GM19455 (cell line): ENCODE data around the gene SLC8A1.

Experiments
- ATAC-seq: cut with Tn5 transposase; IDR thresholded peaks from one replicate; pipeline ENCODE4 v1.9.1; 2021; ENCODE audit not compliant: unreplicated experiment

The SLC8A1 gene

DNA sequence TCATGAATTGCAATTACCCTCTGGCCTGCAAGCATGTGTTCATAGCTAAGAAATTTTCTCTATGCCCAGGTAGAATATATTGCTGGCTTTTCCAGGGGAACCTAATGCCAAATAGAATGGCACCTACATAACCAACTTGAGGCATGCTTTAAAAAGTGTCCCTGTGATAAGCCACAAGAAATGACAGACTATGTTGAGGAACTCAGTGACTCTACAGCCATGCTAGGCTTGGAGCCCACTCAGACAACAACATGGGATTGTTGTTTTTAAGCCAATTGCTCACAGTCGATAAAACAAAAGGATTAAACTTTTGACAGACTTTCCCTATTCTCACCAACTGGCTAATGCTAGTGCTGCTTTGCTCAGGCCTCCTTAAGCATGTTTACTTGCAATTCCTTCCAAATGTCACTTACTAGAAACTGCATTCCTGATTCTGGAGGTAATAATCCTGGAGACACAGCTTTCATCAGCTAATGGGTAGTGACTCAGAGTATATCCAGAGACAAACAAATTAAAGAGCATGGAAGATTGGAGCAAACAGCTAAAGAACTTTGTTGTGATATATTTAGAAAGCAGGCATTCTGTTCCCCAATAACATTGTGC, 249.0 kb downstream of the SLC8A1 start:
- ATAC-seq, result no peak

- ATAC-seq, result no peak
Observed at GRCh38 chr2:40201425-40201824, 250.5 kb downstream of the SLC8A1 start.

DNA sequence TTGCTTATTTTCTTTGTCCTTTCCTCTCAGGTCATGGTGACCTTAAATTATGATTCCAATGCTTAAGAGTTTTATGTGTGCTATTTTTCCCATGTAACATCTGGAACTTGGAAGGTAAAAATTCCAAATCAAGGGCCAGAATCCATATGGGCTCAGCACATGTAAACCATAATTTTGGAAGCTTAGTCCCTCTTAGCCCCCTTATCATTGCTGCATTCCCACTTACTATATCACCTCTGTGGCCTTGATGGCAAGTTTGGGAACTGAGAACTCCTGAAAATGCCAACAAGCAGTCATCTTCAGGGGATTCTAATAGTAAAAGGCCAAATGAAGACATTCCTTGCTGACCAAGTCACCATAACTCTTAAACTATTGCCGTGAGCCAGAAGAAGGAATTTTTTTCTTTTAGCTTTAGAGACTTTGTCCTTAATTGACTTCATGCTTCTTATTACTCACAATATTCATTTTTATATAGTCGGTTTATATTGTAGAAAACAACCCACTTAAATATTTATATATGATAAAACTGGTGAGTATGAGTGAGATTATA, 251.4 kb downstream of the SLC8A1 start:
- no peak for ATAC-seq

GRCh38 chr2:40199771-40200170, 252.1 kb downstream of the SLC8A1 start:
- no peak for ATAC-seq

- no peak for ATAC-seq
Observed at GRCh38 chr2:40197121-40197520, 254.8 kb downstream of the SLC8A1 start.

DNA sequence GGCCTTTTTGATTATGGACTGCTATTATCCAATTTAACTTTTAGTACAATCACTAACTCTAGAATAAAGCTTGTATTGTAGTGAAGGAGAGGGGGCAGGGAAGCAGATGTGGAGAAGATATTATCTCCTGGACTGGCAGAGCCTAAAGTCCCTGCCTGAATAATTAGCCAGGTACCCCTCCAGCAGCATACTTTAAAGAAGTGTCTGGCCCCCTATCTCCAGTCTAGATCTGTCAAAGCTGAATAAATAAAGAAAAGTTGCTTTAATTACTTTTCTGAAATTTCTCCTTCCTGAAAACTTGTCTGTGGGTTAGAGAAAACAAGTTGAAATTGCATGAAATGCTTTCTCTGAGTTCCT, 258.2 kb downstream of the SLC8A1 start:
- no peak for ATAC-seq

- ATAC-seq, result no peak
Observed at GRCh38 chr2:40192864-40193669, 258.8 kb downstream of the SLC8A1 start.

- no peak for ATAC-seq
Observed at GRCh38 chr2:40190457-40190856, 261.4 kb downstream of the SLC8A1 start.

DNA sequence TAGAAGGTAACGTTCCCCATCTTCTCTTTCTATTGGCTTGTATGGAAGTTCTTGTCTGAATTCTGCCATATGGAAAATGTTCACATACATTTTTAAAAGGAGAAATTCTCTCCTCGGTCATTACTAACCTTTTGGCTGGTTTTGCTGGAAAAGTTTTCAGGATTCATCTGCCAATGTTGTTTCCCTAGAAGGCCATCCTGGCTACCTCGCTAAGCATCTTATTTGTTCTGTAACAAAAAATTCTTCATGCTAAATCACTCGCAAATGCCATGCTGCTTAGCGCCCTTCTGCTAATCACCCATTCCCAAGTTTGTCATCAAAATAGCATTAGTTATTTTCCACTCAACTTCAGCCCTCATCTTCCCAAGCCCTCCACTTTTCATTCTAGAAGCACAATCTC, 262.0 kb downstream of the SLC8A1 start:
- ATAC-seq, result no peak

DNA sequence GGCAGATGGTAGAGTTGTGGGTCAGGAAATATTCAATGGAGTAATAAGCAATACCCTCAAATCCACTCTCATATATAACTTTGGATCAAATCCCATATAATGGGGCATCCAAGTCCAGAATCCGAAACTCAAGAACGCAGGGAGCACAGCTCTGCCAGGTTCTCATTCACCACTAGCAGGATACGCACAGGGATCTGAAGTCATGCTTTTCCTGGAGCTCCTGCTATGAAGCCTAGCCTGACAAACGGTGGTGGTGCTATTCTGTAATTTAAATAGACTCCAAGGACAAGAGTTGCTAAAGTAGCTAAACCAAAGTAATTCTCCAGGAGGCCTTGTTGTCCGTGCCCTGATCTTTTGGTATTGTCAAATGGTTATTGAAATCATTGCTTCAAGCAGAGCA, 264.8 kb downstream of the SLC8A1 start:
- no peak for ATAC-seq

DNA sequence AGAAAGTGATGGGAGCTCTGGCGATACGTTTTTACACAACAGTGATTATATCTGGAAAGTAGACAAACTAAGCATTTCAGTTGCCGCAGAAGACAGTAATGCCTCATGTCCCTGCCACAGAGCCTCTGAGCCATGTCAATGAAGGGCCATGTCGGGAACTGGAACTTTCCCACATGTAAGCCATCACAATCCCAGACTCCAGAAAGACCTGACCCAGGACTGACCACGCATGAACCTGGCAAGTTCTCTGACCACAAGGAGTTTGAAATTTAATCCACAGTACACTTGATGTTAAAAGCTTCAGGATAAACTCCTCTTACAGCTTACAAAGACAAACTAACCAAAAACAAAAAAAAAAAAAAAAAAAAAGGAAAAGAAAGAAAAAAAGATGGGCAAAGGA, 267.3 kb downstream of the SLC8A1 start:
- ATAC-seq, result no peak

DNA sequence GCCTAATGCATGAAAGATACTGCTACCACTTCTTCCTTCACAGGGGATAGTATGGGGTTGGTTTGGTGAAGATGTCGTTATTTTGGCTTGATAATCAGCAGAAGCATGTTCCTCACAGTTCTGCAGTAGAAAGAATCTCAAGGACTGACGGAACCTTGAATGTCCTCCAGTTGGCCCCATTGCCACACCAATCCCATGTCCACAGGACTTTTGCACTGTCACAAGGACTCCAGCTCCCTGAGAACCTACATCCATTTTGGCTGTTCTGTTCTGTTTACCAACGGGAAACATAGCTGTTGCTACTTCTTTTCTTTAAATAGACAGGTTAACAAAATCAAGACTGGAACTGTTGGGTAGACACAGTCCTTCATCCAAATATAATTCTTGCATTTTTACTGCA, 270.0 kb downstream of the SLC8A1 start:
- ATAC-seq, result no peak

- no peak for ATAC-seq
Observed at GRCh38 chr2:40179801-40180200, 272.1 kb downstream of the SLC8A1 start.

DNA sequence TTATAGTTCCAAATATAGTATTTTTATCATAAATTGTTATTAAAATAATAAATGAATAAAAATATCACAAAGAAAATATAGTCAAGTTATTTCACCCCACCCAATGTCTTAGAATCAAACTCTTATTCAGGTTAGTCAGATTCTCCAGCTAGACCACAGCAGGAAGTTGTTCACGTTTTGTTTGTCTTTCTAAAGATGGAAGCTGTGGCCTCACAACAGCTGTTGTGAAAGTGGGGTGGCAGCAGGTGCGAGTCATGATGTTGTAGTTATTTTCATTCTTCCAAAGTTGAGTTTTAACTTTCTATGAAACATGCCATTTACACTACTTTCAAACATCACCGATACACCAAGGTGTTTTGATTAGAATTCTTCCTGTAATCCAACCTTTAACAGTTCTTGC, 272.9 kb downstream of the SLC8A1 start:
- ATAC-seq, result peak; percentile 78

DNA sequence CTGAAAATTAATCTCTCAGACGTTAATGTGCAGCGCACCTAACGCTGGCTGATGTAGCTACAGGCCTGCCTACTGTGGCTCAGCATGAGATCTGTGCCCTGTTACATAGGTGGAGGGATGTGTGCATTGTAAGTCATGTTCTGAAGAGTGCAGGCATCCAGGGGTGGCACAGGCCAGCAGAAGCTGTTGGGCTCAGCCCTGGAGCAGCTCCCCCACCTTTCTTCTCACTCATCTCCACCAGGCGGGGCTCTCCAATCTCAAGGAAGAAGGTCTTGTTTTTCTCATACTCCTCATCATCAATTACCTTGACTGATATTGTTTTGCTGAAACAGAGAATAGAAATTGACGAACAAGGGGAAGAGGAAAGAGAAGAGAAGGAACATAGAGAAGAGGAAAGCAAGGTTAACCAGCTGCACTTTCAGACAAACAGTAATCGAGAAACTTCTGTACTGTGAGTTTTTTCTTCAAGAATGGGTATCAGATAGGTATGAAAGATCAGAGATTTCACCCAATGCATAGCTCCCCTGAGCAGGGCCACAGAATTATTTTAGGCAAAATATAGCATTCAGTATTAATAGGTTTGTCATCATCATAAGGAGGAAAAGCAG, 273.6 kb downstream of the SLC8A1 start:
- no peak for ATAC-seq

GRCh38 chr2:40177366-40177765, 274.5 kb downstream of the SLC8A1 start:
- ATAC-seq, result no peak

- no peak for ATAC-seq
Observed at GRCh38 chr2:40173276-40173675, 278.6 kb downstream of the SLC8A1 start.

DNA sequence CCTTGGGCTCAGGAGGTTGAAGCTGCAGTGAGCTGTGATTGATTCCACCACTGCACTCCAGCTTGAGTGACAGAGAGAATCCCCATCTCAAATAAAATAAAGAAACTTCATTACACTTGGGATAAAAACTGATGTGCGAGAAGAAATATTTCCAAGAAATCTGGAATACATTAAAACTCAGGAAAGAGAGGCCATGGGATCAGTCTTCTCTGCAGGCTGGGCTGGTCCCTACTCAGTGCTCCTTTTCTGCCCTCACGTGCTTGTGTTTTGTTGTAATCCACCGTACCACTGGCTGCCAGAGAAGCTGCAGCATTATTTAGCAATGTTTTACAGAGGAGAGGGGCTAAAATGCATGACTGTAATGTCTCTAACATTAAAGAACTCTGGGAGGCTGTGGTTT, 282.0 kb downstream of the SLC8A1 start:
- ATAC-seq, result no peak

DNA sequence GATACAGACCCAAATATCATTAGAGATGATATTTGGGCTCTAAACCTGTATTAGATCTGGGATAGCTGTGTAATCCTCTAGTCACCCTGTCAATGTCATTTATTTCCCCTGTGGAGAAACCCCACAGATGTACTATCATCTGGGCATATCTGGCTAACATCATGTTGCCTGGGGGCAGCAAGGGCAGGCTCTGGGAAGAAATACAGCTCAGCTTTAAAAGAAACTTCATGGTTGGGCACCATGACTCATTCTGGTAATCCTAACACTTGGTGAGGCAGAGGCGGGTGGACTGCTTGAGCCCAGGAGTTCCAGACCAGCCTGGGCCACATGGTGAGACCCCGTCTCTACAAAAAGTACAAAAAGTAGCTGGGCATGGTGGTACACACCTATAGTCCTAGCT, 282.5 kb downstream of the SLC8A1 start:
- no peak for ATAC-seq

DNA sequence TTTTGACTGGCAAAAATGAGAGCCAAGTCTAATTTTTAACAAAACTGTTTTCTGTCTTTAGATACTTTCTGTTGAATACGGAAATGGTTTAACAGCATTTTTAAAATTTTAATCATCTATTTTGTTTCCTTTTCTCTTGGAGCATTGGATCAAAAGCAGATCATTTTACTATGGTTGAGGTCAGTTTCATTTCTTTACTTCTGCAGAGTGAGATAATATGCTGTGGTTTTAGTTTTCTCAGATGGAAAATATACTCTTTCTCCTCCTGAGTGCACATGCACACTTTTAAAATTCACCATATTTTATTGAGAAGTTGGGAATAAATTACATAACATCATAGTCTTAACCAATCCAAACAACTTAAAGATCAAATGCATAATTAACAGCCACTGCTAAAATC, 283.3 kb downstream of the SLC8A1 start:
- ATAC-seq, result no peak

- ATAC-seq, result no peak
Observed at GRCh38 chr2:40168032-40168431, 283.9 kb downstream of the SLC8A1 start.

- no peak for ATAC-seq
Observed at GRCh38 chr2:40166006-40166405, 285.9 kb downstream of the SLC8A1 start.
